ENCODE data around the gene RALGAPA1. TPM values are rescaled to one million over a fixed set of nuclear protein-coding genes. Genes with fewer than 3 reads are reported as not detected.
"Not testable (repeated sequence)": the region's sequence is repeated elsewhere in the genome, so short reads cannot be mapped to it uniquely, and the experiment has no call there.

The RALGAPA1 gene
- total RNA-seq, 1 donor from 2014 or later, result 61.0 TPM

DNA sequence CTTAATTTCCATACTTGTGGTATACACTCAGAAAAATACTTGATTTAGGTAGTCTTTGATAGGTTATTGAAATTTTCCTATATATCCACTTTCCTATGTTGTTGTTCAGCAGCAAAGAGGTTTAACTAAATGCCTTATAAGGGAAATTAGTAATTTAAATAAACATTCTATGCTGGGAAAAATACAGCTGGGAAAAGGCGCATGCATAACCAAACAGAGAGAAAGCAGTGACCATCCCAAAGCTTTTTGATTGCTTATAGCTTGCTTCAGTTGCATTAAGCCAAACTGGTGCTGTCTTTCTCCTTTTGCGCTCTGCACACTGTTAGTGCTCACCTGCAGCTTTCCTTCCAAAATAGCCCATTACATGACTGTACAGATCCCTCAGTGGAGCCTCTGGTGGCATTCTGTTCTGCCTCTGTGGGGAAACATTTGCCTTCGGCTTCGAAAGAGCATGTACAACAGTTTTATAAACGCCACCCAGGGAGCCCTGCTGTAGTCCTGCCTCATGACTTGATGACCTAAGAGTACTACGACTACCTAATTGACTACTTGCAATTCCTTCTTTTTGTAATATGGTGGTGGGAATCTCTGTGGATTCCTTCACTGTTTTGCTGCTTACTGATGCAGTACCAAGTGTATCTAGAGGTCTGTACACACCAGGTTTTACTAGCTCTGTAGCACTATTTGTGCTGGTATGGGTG lies 120.8 kb downstream of the RALGAPA1 start:
- Mint-ChIP-seq H3K27ac (ENCODE audit: unreplicated experiment) (no peak overlapping the region), H3K36me3 (ENCODE audit: unreplicated experiment) (no peaks in the 10 kb centered on the region), H3K9me3 (ENCODE audit: unreplicated experiment) (no peaks in the 10 kb centered on the region), H3K4me1 (ENCODE audit: low read depth, unreplicated experiment) (no peaks in the 10 kb centered on the region), H3K27me3 (ENCODE audit: unreplicated experiment) (peaks cover 2% of the 10 kb centered on the region), H3K4me3 (ENCODE audit: unreplicated experiment) (no peak overlapping the region)
- DNase-seq, result no peak
- TF ChIP-seq, protein P1, sequence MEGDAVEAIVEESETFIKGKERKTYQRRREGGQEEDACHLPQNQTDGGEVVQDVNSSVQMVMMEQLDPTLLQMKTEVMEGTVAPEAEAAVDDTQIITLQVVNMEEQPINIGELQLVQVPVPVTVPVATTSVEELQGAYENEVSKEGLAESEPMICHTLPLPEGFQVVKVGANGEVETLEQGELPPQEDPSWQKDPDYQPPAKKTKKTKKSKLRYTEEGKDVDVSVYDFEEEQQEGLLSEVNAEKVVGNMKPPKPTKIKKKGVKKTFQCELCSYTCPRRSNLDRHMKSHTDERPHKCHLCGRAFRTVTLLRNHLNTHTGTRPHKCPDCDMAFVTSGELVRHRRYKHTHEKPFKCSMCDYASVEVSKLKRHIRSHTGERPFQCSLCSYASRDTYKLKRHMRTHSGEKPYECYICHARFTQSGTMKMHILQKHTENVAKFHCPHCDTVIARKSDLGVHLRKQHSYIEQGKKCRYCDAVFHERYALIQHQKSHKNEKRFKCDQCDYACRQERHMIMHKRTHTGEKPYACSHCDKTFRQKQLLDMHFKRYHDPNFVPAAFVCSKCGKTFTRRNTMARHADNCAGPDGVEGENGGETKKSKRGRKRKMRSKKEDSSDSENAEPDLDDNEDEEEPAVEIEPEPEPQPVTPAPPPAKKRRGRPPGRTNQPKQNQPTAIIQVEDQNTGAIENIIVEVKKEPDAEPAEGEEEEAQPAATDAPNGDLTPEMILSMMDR (IDR thresholded peaks at IDR 0.05; ENCODE audit: partially characterized antibody, unreplicated experiment), result no peak

DNA sequence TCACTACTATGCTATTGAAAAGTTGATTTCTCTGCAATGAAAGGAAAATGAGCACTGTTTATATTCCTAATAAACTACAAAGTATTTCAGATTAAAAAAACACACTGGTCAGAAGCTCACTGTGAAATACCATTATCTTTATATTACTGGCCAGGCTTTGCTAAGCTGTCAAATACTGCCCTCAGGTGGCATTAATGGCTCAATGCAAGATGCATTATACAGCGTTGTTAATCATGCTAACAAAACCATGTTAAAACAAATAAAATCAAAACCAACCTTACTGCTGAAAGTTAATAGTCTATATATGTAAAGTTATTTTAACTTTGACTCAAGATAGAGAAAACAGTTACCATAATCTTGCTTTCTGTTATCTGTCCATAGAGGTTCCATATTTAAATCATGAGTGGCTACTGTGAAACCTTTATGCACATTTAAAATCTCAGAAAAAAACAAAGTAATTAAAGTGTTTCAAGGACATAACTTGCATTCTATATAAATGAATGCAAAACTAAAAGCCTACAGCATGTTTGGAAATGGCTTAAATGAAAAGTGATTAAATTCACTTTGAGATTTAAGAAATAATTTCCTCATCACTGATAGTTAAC lies 121.7 kb downstream of the RALGAPA1 start:
- no peak overlapping the region for H3K4me3 Mint-ChIP-seq (ENCODE audit: unreplicated experiment)
- H3K27ac Mint-ChIP-seq (ENCODE audit: unreplicated experiment), result no peak overlapping the region
- no peaks in the 10 kb centered on the region for H3K9me3 Mint-ChIP-seq (ENCODE audit: unreplicated experiment)
- no peaks in the 10 kb centered on the region for H3K36me3 Mint-ChIP-seq (ENCODE audit: unreplicated experiment)
- DNase-seq, result peak; percentile 34
- peaks cover 2% of the 10 kb centered on the region for H3K27me3 Mint-ChIP-seq (ENCODE audit: unreplicated experiment)
- H3K4me1 Mint-ChIP-seq (ENCODE audit: low read depth, unreplicated experiment), result no peaks in the 10 kb centered on the region
- TF ChIP-seq, protein P1 (IDR thresholded peaks at IDR 0.05; ENCODE audit: partially characterized antibody, unreplicated experiment), result peak; percentile 76

DNA sequence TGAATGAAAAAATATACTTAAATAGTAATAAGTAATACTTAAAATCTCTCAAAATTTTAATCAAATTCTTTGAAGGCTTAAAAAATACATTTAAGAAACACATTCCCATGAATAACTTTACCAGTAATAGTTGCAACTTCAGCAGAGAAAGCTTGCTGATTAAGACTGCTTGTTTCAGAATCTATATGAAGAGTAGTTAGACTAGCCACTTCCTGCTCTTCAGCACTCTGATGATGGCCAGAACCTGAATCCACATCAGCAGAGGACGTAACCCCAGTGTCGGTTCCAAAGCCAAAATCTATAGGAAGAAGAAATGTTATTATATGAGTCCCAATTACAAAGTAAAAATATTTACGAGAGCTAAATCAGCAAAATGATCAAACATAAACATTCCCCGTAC lies 125.4 kb downstream of the RALGAPA1 start:
- not testable (repeated sequence) for H3K9me3 Mint-ChIP-seq (ENCODE audit: unreplicated experiment); H3K4me1 Mint-ChIP-seq (ENCODE audit: low read depth, unreplicated experiment); H3K27ac Mint-ChIP-seq (ENCODE audit: unreplicated experiment); H3K27me3 Mint-ChIP-seq (ENCODE audit: unreplicated experiment); H3K36me3 Mint-ChIP-seq (ENCODE audit: unreplicated experiment); H3K4me3 Mint-ChIP-seq (ENCODE audit: unreplicated experiment); DNase-seq

DNA sequence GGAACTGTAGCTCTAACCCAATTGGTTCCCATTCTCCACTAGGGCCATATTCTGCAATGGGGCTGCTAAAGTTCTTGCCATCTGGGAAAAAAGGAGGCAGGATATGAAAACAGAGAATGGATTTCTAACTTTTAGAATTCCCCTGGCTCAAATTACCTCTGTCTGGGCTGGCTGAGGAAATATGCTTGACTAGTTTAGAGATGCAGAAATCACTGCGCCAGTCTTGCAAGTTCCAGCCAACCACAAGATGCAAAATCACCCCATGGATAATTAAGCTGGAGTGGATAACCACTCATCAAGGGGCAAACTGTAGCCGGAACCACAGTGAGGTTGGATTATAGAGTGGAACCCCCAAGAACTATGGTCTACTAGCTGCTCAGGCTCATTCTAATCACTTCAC lies 126.3 kb downstream of the RALGAPA1 start:
- H3K4me3 Mint-ChIP-seq (ENCODE audit: unreplicated experiment), result no peak overlapping the region
- no peak overlapping the region for H3K27ac Mint-ChIP-seq (ENCODE audit: unreplicated experiment)
- TF ChIP-seq, protein P1 (IDR thresholded peaks at IDR 0.05; ENCODE audit: partially characterized antibody, unreplicated experiment), result no peak
- DNase-seq, result no peak
- no peaks in the 10 kb centered on the region for H3K36me3 Mint-ChIP-seq (ENCODE audit: unreplicated experiment)
- no peaks in the 10 kb centered on the region for H3K9me3 Mint-ChIP-seq (ENCODE audit: unreplicated experiment)
- peaks cover 2% of the 10 kb centered on the region for H3K27me3 Mint-ChIP-seq (ENCODE audit: unreplicated experiment)
- no peaks in the 10 kb centered on the region for H3K4me1 Mint-ChIP-seq (ENCODE audit: low read depth, unreplicated experiment)

DNA sequence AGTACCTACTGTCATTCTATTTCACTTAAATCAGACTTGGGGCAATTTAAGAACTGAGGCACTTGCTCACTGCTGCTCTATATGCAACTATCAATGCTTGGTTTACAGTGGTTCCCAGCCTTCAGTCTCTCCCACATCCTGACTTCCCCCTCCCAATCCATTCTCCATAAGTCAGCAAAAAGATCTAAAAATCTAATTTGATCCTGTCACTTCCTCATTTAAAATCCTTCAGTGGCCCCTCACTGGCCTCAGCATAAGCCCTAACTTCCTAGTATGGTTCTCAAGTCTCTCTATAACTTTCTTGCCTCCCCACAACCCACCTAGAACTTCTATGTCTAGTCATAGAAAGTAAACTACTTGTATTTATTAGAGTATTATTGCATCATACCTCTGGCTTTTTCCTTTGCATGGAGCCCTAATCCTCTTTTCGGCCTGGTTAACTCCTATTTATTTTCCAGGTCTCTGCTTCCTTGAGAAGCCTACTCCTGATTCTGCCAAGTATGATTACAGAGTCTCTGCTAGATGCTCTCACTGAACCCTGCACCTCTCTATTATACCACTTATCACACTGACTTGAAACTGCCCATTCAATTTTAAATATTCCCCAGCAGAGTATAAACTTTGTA lies 130.6 kb downstream of the RALGAPA1 start:
- no peak for DNase-seq
- Mint-ChIP-seq H3K27me3 (ENCODE audit: unreplicated experiment) (no peaks in the 10 kb centered on the region), H3K27ac (ENCODE audit: unreplicated experiment) (no peak overlapping the region), H3K4me3 (ENCODE audit: unreplicated experiment) (no peak overlapping the region), H3K36me3 (ENCODE audit: unreplicated experiment) (no peaks in the 10 kb centered on the region), H3K9me3 (ENCODE audit: unreplicated experiment) (peaks cover 3% of the 10 kb centered on the region), H3K4me1 (ENCODE audit: low read depth, unreplicated experiment) (no peaks in the 10 kb centered on the region)
- TF ChIP-seq, protein P1 (IDR thresholded peaks at IDR 0.05; ENCODE audit: partially characterized antibody, unreplicated experiment), result no peak
